Measurements from ENCODE around the gene LDHAL6A.
"Not testable (repeated sequence)": the region's sequence is repeated elsewhere in the genome, so short reads cannot be mapped to it uniquely, and the experiment has no call there.

The LDHAL6A gene

DNA sequence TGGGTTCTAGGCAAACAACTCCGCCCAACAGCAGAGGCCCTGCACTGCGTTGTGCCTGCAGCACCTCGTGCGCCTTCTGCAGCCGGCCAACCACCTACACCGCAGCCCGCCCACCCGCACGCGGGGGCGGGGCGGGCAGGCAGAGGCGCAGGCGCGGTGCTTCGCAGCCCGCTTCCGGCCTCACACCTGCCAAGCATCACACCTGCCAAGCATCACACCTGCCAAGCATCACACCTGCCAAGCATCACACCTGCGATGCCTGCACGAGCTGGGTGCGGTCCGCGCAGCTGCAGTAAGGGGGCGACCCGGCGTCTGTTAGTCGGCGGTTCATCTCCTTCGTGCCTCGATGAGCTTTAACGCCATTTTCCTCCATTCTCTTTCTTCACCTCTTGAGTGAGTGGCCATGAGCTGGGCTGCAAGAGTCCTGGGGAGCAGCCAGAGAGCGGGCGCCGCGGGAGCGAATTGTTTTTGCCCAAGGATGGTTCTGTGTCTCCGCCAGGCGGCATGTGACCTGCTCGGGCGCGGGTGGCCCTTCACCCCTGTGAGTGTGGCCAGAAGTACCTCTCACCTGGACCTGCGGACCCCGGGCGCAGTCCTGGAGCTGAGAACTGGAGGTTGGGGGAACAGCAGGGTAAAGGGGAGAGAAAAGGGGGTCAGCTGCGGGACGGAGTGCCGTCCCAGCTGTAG lies at the start of gene LDHAL6A:
Gene LDHAL6A (plus strand): TSS at position 171 of the 687 bp plus-strand sequence. CDS start 825 bp downstream, outside the sequence.
- DNase-seq, result peak in 1 of 2 donors; percentile 14

DNA sequence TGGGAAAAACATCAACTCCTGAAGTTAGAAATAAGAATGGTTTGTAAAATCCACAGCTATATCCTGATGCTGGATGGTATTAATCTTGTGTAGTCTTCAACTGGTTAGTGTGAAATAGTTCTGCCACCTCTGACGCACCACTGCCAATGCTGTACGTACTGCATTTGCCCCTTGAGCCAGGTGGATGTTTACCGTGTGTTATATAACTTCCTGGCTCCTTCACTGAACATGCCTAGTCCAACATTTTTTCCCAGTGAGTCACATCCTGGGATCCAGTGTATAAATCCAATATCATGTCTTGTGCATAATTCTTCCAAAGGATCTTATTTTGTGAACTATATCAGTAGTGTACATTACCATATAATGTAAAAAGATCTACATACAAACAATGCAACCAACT lies 48.3 kb upstream of the LDHAL6A start:
- not testable (repeated sequence) for DNase-seq

DNA sequence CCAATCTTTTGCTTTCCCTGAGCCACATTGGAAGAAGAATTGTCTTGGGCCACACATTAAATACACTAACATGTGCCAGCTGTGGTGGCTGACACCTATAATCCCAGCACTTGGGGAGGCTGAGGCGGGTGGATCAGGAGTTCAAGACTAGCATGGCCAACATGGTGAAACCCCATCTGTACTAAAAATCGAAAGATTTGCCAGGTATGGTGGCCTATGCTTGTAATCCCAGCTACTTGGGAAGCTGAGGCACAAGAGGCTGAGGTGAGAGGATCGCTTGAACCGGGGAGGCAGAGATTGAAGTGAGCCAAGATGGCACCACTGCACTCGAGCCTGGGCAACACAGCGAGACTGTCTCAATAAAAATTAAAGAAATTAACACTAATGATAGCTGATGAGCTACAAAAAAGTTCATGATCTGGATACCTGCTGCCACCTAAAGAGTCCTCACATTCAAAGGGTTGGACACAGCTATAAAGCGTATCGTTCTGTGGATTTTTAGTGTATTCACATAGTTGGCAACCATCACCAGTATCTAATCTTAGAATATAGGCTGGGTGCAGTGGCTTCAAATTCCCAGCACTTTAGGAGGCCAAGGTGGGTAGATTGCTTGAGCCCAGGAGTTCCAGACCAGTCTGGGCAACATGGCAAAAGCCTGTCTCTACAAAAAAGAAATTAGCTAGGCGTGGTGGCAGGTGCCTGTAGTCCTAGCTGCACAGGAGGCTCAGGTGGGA lies 46.9 kb upstream of the LDHAL6A start:
- DNase-seq, result peak in 1 of 2 donors; percentile 27

DNA sequence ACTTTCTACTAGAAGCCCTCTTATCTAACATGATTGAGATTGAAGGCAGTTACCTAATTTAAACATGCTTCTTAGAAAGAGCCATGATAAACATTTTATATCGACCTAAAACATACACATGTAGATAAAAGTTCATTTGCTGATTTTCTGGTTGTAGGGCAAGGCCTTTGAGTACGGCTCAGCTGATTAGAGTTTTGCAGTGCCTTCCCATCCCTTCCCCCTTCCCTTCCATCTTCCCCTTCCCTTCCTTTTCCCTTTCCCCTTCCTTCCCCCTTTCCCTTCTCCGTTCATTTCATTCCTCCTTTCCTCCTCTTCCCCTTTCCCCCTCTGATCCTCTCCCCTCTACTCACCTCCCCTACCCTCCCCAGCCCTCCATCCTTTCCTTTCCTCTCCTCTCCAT lies 39.2 kb upstream of the LDHAL6A start:
- DNase-seq, result no peak

DNA sequence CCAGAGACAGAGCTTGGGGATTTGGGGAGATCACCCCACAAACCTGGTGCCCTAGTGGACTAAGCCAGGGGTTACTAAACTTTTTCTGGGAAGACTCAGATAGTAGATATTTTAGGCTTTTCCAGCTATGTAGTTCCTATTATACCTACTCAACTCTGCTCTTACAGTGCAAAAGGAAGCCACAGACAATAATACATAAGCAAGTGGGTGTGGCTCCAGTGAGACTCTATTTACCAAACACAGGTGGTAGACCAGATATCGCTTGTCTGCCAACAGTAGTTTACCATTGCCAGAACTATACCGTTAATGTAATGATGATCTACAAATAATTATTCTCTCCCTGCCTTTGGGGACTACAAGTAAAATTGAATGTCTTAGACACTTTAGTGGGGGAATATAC lies 36.6 kb upstream of the LDHAL6A start:
- DNase-seq, result no peak

DNA sequence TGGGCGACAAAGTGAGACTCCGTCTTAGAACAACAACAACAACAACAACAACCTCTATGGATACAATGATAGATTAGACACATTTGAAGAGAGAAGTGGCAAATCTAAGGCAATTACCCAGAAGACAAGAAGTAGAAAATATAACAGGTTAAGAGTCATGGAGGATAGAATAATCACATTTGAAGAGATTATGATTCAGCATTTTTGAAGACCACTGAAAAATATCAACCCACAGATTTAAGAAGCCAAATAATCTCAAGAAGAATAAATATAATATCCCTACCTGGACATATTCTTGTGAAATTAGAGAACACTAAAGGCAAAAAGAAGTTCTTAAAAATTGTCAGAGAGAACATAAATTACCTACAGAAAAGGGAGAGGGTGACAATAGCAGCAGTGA lies 35.6 kb upstream of the LDHAL6A start:
- DNase-seq, result no peak

DNA sequence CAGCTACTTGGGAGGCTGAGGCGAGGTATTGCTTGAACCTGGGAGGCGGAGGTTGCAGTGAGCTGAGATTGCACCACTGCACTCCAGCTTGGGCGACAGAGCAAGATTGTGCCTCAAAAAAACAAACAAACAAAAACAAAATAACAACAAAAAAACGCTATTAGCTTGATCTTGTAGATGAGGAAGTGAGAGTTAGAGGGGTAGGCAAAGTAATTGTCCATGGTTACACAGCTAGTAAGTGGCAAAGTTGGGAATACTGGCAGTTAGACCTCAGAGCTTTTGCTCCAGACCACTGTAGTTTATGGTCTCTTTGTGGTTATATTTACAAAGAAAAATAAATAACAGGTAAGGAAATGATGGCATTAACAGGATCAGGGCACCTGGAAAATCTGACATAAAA lies 28.4 kb upstream of the LDHAL6A start:
- DNase-seq, result no peak

DNA sequence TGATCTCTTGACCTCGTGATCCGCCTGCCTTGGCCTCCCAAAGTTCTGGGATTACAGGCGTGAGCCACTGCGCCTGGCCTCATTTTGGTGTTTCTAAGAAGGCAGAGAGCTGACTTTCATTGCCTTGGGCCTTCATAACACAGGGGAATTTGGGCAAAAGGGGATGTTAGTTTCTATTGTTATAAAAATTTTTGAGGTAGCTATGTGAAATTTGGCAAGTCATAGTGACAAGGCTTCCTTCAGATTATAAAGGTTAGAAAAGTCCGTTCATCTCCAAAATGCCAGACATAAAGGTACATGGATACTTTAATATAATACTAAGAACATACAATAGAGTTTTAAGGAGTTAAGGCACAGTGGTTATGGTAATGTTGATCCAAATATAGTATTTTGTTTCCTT lies 26.3 kb upstream of the LDHAL6A start:
- no peak for DNase-seq

DNA sequence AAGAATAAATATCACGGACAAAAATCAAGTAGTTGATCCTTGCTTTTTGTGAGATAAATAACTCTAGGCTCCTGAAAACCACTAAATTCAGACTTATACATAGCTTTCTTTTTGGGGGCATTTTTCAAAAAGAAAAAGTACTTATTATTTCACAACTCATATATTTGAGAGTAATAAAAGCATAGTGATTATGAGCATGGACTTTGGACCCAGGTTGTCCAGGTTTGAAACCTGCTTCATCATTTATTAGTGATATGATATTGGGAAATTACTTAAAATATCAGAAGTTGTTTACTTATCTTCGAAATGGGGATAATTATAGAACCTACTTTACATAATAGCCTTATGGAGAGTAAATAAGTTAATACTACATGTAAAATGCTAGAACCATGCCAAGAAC lies 17.0 kb upstream of the LDHAL6A start:
- no peak for DNase-seq

DNA sequence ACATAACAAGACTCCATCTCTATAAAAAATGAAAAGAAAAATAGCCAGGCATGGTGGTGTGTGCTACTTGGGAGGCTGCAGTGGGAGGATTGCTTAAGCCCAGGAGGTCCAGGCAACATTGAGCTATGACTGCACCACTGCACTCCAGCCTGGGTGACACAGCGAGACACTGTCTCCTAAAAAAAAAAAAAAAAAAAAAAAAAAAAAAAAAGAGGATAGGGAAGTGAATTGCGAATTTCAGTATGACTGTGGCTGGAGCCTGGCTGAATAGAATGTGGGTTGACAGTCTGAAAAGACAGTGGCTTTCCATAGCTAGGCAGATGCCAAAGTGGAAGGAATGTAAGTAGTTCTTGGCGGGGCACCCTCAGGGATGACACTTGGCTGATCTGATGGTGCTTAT lies 6.4 kb upstream of the LDHAL6A start:
- DNase-seq, result no peak

DNA sequence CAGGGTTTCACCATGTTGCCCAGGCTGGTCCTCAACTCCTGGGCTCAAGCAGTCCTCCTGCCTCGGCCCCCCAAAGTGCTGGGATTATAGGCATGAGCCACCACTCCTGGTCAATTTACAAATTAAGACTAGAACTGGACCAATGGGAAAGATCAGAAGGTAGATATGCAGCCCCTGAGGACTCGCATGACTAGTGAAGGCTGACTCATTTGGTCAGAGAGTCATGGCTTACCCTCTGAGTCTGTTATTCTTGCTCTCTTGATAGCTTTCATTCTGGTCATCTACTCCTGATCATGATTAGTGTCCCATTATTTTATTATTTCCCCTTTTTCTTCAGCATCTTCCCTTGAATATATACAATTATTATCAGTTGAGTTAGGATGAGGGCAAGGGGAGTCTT lies 2.7 kb upstream of the LDHAL6A start:
- no peak for DNase-seq

DNA sequence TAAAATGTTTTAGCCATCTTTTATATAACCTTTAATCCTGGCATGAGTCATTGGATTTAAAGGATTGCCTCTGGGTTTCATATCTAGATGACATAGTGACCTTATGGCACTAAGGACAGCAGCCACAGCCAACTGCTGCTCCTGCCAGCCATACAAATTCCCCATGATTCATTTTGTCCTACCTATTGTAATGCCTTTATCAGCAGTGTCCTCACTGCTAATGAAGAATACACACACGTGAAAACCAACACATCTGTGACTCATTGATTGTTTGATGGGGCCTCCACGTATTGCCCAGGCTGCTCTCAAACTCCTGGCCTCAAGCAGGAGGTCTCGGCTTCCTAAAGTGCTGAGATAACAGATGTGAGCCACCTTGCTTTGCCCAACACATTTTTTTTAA lies 1.8 kb downstream of the LDHAL6A start:
- DNase-seq, result no peak

DNA sequence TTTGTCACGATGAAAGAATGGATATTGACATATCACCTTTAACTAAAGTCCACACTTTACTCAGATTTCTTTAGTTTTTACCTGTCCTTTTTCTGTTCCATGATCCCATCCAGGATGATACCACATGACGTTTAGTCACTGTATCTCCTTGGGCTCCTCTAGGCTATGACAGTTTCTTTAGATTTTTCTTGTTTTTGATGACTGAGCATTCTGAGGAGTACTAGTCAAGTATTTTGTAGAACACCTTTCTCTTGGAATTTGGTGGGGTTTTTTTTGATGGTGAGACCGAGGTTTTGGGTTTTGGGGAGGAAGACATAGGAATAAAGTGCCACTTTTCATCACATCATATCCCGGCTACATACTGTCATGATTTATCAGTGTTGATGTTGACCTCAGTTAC lies 4.0 kb downstream of the LDHAL6A start:
- DNase-seq, result no peak

DNA sequence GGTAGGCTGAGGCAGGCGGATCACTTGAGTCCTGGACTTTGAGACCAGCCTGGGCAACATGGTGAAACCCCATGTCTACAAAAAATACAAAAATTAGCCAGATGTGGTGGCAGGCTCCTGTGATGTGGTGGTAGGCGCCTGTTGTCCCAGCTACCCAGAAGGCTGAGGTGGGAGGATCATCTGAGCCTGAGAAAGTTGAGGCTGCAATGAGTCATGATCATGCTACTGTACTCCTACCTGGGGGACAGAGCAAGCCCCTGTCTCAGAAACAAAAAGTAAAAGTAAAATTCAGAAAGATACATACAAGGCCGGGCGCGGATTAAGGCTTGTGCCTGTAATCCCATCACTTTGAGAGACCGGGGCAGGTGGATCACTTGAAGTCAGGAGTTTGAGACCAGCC lies 6.3 kb downstream of the LDHAL6A start:
- no peak for DNase-seq

DNA sequence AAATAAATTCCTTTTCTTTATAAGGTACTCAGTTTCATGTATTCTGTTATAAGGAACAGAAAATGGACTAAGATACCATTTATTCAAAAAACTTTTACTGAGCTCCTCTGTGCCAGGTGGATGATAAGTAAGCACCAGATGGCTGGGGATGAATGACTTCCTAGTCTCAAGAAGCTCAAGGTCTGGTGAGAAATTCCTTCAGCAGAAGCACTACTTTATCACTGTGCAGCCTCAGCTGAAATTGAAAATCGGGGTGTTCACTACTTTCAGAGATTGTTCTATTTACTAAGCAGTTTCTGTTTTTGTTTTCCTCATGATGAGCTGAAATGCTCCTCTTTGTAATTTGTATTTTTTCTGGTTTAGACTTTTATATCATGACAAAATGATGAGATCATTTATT lies 7.8 kb downstream of the LDHAL6A start:
- DNase-seq, result no peak

DNA sequence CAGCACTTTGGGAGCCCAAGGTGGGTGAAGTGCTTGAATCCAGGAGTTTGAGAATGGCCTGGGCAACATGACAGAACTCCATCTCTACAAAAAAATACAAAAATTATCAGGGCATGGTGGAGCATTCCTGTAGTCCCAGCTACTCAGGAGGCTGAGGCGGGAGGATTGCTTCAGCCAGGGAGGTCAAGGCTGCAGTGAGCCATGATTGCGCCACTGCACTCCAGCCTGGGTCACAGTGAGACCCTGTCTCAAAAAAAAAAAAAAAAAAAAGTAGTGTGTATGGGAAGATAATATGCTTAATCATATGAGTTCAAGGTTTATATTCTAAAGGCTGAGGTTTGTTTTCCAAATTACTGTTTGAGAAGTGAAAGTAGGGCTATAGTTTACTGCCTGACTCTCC lies 10.7 kb downstream of the LDHAL6A start:
- no peak for DNase-seq

DNA sequence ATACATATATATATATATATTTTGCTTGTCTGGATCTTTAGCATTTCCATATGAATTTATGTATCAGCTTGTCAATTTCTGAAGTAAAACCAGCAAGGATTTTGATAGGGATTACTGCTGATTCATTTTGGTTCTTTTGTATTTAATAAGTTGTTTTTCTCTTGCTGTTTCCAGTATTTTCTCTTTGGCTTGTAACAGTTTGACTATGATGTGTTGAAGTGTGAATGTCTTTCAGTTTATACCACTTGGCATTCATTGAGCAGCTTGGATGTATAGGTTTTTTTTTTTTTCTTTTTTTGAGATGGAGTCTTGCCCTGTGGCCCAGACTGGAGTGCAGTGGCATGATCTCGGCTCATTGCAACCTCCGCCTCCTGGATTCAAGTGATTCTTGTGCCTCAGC lies 12.4 kb downstream of the LDHAL6A start:
- DNase-seq, result no peak

DNA sequence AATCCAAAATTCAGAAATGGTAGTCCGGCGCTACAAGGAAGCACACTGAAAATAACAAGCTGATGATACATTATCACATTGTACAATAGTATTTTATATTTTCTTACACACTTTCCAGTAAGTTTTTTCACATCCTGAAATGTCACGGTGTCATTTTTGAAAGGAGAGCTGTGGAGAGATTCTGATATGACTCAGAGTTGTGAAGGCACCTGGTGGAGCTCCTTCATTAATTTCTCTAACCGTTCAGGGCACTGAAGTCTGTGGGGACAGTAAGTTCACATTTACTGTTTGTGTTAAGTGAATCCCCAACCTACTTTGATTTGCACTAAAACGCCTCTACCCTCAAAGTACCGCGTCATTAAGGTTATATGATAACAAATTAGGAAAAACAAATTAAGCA lies 13.3 kb downstream of the LDHAL6A start:
- DNase-seq, result no peak

DNA sequence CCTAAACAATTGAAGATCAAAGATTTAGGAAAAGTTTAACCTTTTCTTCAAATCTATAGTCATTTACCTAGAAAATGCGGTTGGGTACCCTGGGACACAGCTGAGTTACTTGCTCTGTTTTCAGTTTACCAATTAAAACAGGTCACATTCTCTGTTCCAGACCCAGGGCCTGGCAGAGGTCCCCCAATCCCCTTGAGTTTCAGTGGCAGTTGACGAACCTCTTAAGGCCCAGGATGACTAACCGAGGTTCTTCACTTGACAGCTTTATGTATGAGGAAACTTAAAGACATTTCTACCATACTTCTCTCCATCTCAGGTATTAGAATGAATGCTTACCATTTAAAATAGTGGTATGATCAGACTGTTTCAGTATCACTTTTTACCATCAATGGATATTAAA lies 16.3 kb downstream of the LDHAL6A start:
- DNase-seq, result no peak

DNA sequence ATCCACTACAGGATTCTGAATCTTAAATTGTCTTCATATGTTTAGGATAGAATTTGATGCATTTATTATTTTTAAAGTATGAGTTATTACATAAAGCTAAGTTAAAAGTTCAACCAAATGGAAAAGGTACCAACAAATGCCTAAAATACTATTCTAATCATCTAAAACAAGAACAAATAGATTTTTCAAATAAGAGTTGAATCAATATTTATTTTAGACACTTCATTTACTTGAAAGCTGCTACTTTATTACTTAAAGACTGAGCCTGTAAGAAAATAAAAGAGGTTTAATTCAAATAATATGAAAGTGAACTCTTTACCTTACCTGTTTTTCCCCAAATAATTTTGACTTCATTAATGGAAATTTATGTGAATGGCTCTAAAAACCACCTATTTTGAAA lies 16.9 kb downstream of the LDHAL6A start:
- DNase-seq, result no peak

DNA sequence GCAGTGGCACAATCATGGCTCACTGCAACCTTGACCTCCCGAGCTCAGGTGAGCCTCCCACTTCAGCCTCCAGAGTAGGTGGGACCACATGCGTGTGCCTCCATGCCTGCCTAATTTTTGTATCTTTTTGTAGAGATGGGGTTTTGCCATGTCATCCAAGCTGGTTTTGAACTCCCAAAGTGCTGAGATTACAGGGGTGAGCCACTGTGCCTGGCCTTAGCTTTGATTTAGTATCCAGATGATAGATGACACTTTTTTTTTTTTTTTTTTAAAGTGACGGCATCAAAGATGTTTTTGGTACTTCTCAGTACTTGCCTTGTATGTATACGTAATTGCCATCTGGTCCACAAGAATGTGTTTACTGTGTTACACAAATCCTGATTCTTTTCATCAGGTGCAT lies 23.4 kb downstream of the LDHAL6A start:
- DNase-seq, result no peak

DNA sequence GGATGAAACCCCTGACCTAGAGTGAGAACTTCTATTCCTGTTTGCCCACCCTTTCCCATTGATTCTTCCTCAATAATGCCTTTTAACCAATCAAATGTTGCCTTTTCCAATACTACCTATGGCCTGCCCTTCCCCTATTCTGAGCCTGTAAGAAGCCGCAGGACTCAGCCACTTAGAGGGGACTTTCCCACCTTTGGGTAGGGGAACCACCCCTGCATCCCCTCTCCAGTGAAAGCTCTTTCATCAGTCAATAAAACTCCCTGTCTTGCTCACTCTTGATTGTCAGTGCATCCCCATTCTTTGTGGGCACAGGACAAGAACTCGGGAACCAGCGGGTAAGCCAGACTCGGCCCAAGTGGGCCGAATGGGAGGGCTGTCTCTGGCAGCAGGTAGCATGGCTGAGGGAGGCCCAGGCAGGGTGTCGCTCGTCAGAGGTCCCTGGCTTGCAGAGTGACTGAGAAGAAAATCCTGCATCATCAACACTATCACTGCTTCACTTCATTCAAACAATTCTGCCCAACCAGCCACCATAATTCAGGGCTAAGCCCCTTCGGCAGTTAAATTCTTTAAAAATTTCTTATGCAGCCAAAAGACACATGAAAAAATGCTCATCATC lies 30.4 kb downstream of the LDHAL6A start:
- DNase-seq, result no peak

DNA sequence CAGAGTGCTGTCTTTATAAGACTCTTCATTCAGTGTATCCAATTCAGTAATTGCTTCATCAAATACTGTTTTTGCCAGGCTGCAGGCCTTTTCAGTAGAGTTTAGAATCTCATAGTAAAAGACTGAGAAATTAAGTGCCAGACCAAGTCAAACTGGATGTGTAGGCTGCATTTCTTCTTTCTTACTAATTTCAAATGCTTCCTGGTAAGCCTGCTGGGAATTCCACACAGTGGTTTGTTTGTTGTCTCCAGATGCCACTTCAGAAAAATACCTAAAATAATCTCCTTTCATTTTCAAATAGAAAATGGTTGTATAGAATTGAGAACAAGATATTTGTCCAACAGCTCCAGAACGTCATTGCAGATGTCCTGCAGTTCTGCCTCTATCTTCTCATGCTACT lies 34.7 kb downstream of the LDHAL6A start:
- no peak for DNase-seq

DNA sequence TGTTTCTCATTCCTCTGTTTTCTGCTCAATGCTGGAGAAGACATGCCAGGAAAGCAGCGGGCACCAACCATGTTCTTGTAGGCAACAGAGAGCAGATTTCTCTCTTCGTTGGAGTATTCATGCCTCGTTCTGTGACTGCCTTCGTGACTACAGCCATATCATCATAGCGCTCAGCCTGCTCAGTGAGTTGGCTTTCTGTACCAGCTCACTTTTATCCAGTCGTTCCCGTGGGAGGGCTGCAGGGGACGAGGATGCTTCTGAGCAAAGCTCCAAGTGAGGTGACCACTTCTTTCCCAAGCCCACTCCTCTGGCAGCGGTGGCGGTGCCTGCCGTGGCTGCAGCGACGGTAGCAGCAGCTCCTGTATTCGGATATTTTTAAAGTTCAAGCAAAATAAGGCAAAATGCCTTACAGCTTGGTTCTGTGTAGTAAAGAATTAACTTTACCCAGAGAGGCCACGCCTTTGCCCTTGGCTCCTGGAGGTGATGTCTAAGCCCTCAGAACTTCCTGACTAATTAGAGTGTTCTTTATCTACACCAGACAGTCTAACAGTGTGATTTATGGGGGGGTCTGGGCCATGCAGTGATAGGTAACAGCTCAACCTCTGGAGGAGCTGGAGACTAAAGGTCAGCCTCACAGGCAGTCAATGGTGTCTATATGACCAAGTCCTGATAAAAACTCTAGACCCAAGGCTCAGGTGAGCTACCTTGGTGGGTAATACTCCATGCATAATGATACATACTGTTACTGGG lies 35.3 kb downstream of the LDHAL6A start:
- DNase-seq, result no peak
